Measurements from ENCODE around the gene GTF2A1.

The GTF2A1 gene

GRCh38 chr14:81125536-81125935 is 95.2 kb downstream of the GTF2A1 start:
- no peak overlapping the region for H3K4me3 ChIP-seq (ENCODE audit: low read depth, low read length)
- DNase-seq (ENCODE audit: low read depth): no peak
- TF ChIP-seq MAX (IDR thresholded peaks at IDR 0.05; ENCODE audit: low read depth, low read length): no peak
- TF ChIP-seq POLR2A (IDR thresholded peaks at IDR 0.05; ENCODE audit: extremely low read depth, insufficient read length): no peak
- TF ChIP-seq MYC (IDR thresholded peaks at IDR 0.05; ENCODE audit: low read depth, low read length): no peak
- no peak for TF ChIP-seq CTCF (IDR thresholded peaks at IDR 0.05; ENCODE audit: low read depth, low read length)

Measured in NB4 (cell line).